WTC11 (cell line): ENCODE results near the gene TAMM41. TPM values are rescaled to one million over a fixed set of nuclear protein-coding genes. Genes with fewer than 3 reads are reported as not detected.

Experiments
- ATAC-seq: fragments of 200-7000 bp; cut with Tn5 transposase; 2 replicates; pipeline ENCODE4 v1.10.0; 2021; ENCODE audit warnings: mild to moderate bottlenecking, moderate library complexity
- CTCF ChIA-PET: fragments of 300-600 bp; sonication (Branson Sonifier 250); formaldehyde crosslinking; loops from one replicate; lab custom pipeline; 2021; ENCODE audit warnings: antibody characterized with exemption; lab: Charles Lee
- POLR2A ChIA-PET: fragments of 350-600 bp; sonication (Branson Sonifier 250); formaldehyde crosslinking; loops from one replicate; lab custom pipeline; 2021; ENCODE audit warnings: antibody characterized with exemption; lab: Charles Lee
- DNase-seq: peaks from one replicate; pipeline ENCODE4 v3.0.0; 2021; ENCODE audit warnings: low spot score
- H3K27ac Mint-ChIP-seq: 2 replicates; pipeline ENCODE4 v1.8.0; 2021; ENCODE audit warnings: mixed read lengths
- H3K27me3 Mint-ChIP-seq: 2 replicates; pipeline ENCODE4 v1.8.0; 2021; ENCODE audit warnings: low read depth, mild to moderate bottlenecking, moderate library complexity, mixed read lengths
- H3K36me3 Mint-ChIP-seq: 2 replicates; pipeline ENCODE4 v1.8.0; 2021; ENCODE audit warnings: mixed read lengths
- H3K4me1 Mint-ChIP-seq: 2 replicates; pipeline ENCODE4 v1.8.0; 2022; ENCODE audit warnings: mixed read lengths
- H3K4me3 Mint-ChIP-seq: 2 replicates; pipeline ENCODE4 v1.8.0; 2021; ENCODE audit warnings: mild to moderate bottlenecking, moderate library complexity, mixed read lengths
- H3K9me3 Mint-ChIP-seq: 2 replicates; pipeline ENCODE4 v1.8.0; 2021; ENCODE audit warnings: mixed read lengths
- AFF4 ChIP-seq: sonication (generic); formaldehyde crosslinking; IDR thresholded peaks from 2 replicates; pipeline ENCODE4 v1.8.1; 2023; ENCODE audit warnings: mild to moderate bottlenecking, missing genetic modification reagents, borderline replicate concordance
- ARID4B ChIP-seq: sonication (generic); formaldehyde crosslinking; IDR thresholded peaks from 2 replicates; pipeline ENCODE4 v1.8.0; 2023; ENCODE audit warnings: missing genetic modification reagents, mild to moderate bottlenecking, borderline replicate concordance
- ATF1 ChIP-seq: sonication (generic); formaldehyde crosslinking; IDR thresholded peaks from 2 replicates; pipeline ENCODE4 v1.8.1; 2023; ENCODE audit warnings: mild to moderate bottlenecking, moderate library complexity, missing genetic modification reagents
- ELF4 ChIP-seq: sonication (generic); formaldehyde crosslinking; IDR thresholded peaks from 2 replicates; pipeline ENCODE4 v1.8.1; 2022; ENCODE audit warnings: low read depth, mild to moderate bottlenecking, moderate library complexity, missing genetic modification reagents
- ERG ChIP-seq: fragments of 250-450 bp; sonication (Bioruptor Pico); IDR thresholded peaks from 2 replicates; pipeline ENCODE4 v1.8.0; 2021; ENCODE audit warnings: mild to moderate bottlenecking
- FOXP4 ChIP-seq: sonication (generic); formaldehyde crosslinking; IDR thresholded peaks from 2 replicates; pipeline ENCODE4 v1.8.0; 2022; ENCODE audit warnings: mild to moderate bottlenecking, missing genetic modification reagents
- GTF2I ChIP-seq: fragments of 250-450 bp; sonication (Bioruptor Pico); conservative IDR thresholded peaks from 2 replicates; pipeline ENCODE4 v1.4.0; 2021; ENCODE audit warnings: mild to moderate bottlenecking
- MLX ChIP-seq: sonication (generic); formaldehyde crosslinking; IDR thresholded peaks from 2 replicates; pipeline ENCODE4 v1.8.1; 2023; ENCODE audit warnings: mild to moderate bottlenecking, missing genetic modification reagents, moderate library complexity
- NR3C1 ChIP-seq: sonication (generic); formaldehyde crosslinking; conservative IDR thresholded peaks from 2 replicates; pipeline ENCODE4 v1.8.1; 2023; ENCODE audit warnings: low read depth, mild to moderate bottlenecking, missing genetic modification reagents
- SOX15 ChIP-seq: fragments of 250-450 bp; sonication (Bioruptor Pico); IDR thresholded peaks from 2 replicates; pipeline ENCODE4 v1.9.0; 2021; ENCODE audit warnings: mild to moderate bottlenecking
- TCF7 ChIP-seq: sonication (generic); formaldehyde crosslinking; IDR thresholded peaks from 2 replicates; pipeline ENCODE4 v1.8.0; 2022; ENCODE audit warnings: mild to moderate bottlenecking, low read depth, missing genetic modification reagents, moderate library complexity
- USF1 ChIP-seq: sonication (generic); formaldehyde crosslinking; IDR thresholded peaks from 2 replicates; pipeline ENCODE4 v1.8.0; 2022; ENCODE audit warnings: mild to moderate bottlenecking, missing genetic modification reagents
- ZMAT4 ChIP-seq: fragments of 250-450 bp; sonication (Bioruptor Pico); IDR thresholded peaks from 2 replicates; pipeline ENCODE4 v1.9.0; 2021; ENCODE audit warnings: mild to moderate bottlenecking
- ZNF121 ChIP-seq: sonication (generic); formaldehyde crosslinking; IDR thresholded peaks from 2 replicates; pipeline ENCODE4 v1.8.0; 2023; ENCODE audit warnings: missing genetic modification reagents
- ZNF425 ChIP-seq: fragments of 250-450 bp; sonication (Bioruptor Pico); conservative IDR thresholded peaks from 2 replicates; pipeline ENCODE4 v1.9.0; 2021; ENCODE audit warnings: mild to moderate bottlenecking
- ZSCAN18 ChIP-seq: fragments of 250-450 bp; sonication (Bioruptor Pico); IDR thresholded peaks from 2 replicates; pipeline ENCODE4 v2.1.2; 2022; ENCODE audit warnings: mild to moderate bottlenecking, moderate library complexity
- total RNA-seq: library from RNA; stranded (reverse); gene quantifications from 3 replicates; pipeline ENCODE4 v1.2.3, GENCODE V29; 2021

Gene TAMM41
- total RNA-seq, 1 experiment from 2014 or later = 23.0 TPM

GRCh38 chr3:11807686-11808085, 39.0 kb downstream of the TAMM41 start:
- Mint-ChIP-seq H3K4me3 (no peak overlapping the region), H3K27me3 (no peaks in the 10 kb centered on the region), H3K4me1 (no peaks in the 10 kb centered on the region), H3K27ac (no peak overlapping the region), H3K36me3 (peaks cover 38% of the 10 kb centered on the region), H3K9me3 (no peaks in the 10 kb centered on the region)
- no peak for ATAC-seq
- POLR2A ChIA-PET = interaction anchor here (0.6 kb wide), 1 partner anchor 16 kb away, joined by 3 read pairs; no protein-coding TSS in a partner anchor
- TF ChIP-seq MLX (CRISPR knock-in tag) (no peak), TCF7 (CRISPR knock-in tag) (no peak), ZNF425 (CRISPR knock-in tag) (no peak), ZNF121 (CRISPR knock-in tag) (no peak), SOX15 (CRISPR knock-in tag) (no peak), NR3C1 (no peak), FOXP4 (CRISPR knock-in tag) (no peak), ZSCAN18 (CRISPR knock-in tag) (no peak), GTF2I (CRISPR knock-in tag) (no peak)
- CTCF ChIA-PET = no interaction called here
- no peak for DNase-seq

- POLR2A ChIA-PET = no interaction called here
- Mint-ChIP-seq H3K4me1 (no peaks in the 10 kb centered on the region), H3K27ac (no peak overlapping the region), H3K36me3 (peaks cover 50% of the 10 kb centered on the region), H3K9me3 (no peaks in the 10 kb centered on the region), H3K4me3 (no peak overlapping the region), H3K27me3 (no peaks in the 10 kb centered on the region)
- DNase-seq (no peak), ATAC-seq (no peak)
- CTCF ChIA-PET = no interaction called here
- TF ChIP-seq ERG (CRISPR knock-in tag) (no peak), SOX15 (CRISPR knock-in tag) (no peak), ZMAT4 (CRISPR knock-in tag) (no peak), ATF1 (CRISPR knock-in tag) (no peak), ELF4 (CRISPR knock-in tag) (no peak), ARID4B (no peak), AFF4 (CRISPR knock-in tag) (no peak), USF1 (CRISPR knock-in tag) (no peak)
These were observed 41.0 kb downstream of the TAMM41 start for GRCh38 chr3:11805716-11806115.
